ENCODE results near the gene RAPSN.
"Not testable (repeated sequence)": the region's sequence is repeated elsewhere in the genome, so short reads cannot be mapped to it uniquely, and the experiment has no call there.

- TF ChIP-seq EZH2 (IDR thresholded peaks at IDR 0.05; ENCODE audit: borderline replicate concordance, low read length), result not testable (repeated sequence)
- TF ChIP-seq, protein P1, sequence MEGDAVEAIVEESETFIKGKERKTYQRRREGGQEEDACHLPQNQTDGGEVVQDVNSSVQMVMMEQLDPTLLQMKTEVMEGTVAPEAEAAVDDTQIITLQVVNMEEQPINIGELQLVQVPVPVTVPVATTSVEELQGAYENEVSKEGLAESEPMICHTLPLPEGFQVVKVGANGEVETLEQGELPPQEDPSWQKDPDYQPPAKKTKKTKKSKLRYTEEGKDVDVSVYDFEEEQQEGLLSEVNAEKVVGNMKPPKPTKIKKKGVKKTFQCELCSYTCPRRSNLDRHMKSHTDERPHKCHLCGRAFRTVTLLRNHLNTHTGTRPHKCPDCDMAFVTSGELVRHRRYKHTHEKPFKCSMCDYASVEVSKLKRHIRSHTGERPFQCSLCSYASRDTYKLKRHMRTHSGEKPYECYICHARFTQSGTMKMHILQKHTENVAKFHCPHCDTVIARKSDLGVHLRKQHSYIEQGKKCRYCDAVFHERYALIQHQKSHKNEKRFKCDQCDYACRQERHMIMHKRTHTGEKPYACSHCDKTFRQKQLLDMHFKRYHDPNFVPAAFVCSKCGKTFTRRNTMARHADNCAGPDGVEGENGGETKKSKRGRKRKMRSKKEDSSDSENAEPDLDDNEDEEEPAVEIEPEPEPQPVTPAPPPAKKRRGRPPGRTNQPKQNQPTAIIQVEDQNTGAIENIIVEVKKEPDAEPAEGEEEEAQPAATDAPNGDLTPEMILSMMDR (IDR thresholded peaks at IDR 0.05; ENCODE audit: low read length), result peak; percentile 87
Observed at GRCh38 chr11:47454258-47454671, 5.3 kb upstream of the RAPSN start.

Measured in OCI-LY1 (cell line).